ENCODE measurements around the gene CLCF1. TPM values are rescaled to one million over a fixed set of nuclear protein-coding genes. Genes with fewer than 3 reads are reported as not detected.
A peak's percentile ranks its signal among the peaks of the same experiment; 100 is the strongest.

The CLCF1 gene
- total and polyA plus RNA-seq, 10 of the 15 experiments (the other 5 are each of a cell fraction or from before 2014, with no cell fraction given), result 0.16 to 2.1 (median 0.63) TPM; not detected in 1

DNA sequence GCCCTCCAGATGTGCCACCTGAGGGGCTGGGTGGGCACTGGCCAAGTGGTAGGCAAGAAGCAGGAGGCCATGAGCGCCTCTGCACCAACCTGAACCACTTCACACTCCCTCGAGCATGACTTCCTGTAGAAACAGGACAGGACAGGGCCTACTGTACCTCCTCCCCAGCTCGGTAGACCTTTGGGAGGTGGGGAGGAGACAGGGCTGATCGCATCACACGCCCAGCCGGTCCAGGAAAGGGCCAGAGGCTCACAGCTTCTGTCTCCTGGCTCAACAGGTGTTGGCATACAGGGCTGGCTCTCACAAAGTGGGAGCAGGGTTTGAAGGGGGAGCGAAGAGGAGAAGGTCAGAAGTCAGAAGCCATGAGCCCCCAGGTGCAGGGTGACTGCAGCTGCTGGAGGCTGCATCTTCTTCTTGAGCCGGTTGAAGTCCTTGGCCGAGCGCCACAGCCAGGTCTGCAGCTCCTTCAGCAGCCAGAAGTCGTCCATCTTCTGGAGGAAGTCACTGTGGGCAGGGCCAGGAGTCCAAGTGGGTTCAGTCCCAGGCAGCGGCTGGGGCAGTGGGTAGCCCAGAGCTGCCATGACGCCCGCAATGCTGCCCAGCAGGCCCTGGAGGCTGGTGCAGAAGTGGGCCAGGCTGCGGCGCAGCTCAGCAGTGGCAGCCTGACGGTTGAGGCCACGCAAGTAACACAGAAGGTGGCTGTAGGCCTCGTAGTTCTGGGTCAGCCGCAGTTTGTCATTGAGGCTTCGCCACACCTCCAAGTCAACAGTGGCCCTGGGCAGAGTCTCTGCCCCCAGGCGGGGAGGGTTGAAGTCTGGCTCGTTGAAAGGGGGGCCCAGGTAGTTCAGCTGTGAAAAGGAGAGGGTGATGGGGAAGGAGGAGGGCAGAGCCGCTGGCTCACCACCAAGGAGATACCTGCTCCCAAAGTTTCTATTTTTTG lies 8.3 kb downstream of the CLCF1 start:
- ChIA-PET POLR2A (interaction anchor here (0.5 kb wide), 1 partner anchor 8 kb away, joined by 3 read pairs; no protein-coding TSS in a partner anchor), RAD21 (ENCODE audit: unreplicated experiment) (interaction anchor here (1.1 to 4.2 kb wide), 2 partner anchors 16 to 17 kb away, joined by 3 to 24 read pairs; no protein-coding TSS in a partner anchor), CTCF (interaction anchor here (0.9 to 26.2 kb wide), 4 partner anchors 8 to 15 kb away, joined by 3 to 1301 read pairs (median 10); partner anchors contain the start of genes CLCF1 and RAD9A), SMC1A (ENCODE audit: uncharacterized antibody, unreplicated experiment) (interaction anchor here (1.3 kb wide), 1 partner anchor 17 kb away, joined by 4 read pairs; no protein-coding TSS in a partner anchor)
- Histone ChIP-seq H3K4me1 (ENCODE audit: control insufficient read depth, insufficient read depth, low read length) (peaks cover 11% of the 10 kb centered on the region), H3K79me2 (ENCODE audit: control insufficient read depth, insufficient read depth, low read length) (no peaks in the 10 kb centered on the region), H3K4me2 (ENCODE audit: control insufficient read depth, insufficient read depth) (no peak overlapping the region), H3K36me3 (ENCODE audit: control insufficient read depth in 2 of 2, insufficient read depth in 2 of 2, low read length in 1 of 2) (no peaks in the 10 kb centered on the region), H2AFZ (ENCODE audit: control insufficient read depth, low read depth, low read length) (no peak overlapping the region), H3K27ac (ENCODE audit: control insufficient read depth, insufficient read depth) (no peak overlapping the region), H4K20me1 (ENCODE audit: control insufficient read depth, insufficient read depth) (peaks cover 5% of the 10 kb centered on the region; the same call in 1 of the 2 replicates), H3K9ac (ENCODE audit: control insufficient read depth, insufficient read depth, low read length) (no peak overlapping the region), H3K27me3 (replicated peaks in 1 of 2; ENCODE audit: control insufficient read depth in 2 of 2, insufficient read depth in 2 of 2, low read length in 1 of 2) (peaks cover 1 to 4% of the 10 kb centered on the region in 2 experiments; a peak in 3 of 4 replicates), H3K9me3 (replicated peaks; ENCODE audit: control insufficient read depth, insufficient read depth, low read length) (no peaks in the 10 kb centered on the region), H3K4me3 (no peak overlapping the region)
- DNase-seq (ENCODE audit: low read depth, low spot score), result no peak
- FAIRE-seq, result no peak
- peak; percentile 11; the same call in 1 of the 3 replicates for ATAC-seq
- in situ Hi-C loops (cut with MboI), result no loop called here
- 61% methylated on average over 24 of the region's 24 CpGs for WGBS (ENCODE audit: insufficient coverage, insufficient replicate concordance, low lambda C conversion rate, missing lambda C conversion rate)
- intact Hi-C loops (cut with micrococcal nuclease; ENCODE audit: unreplicated experiment), result no loop called here
- BruUV-seq (replicated peaks), result no TSS peak
- TF ChIP-seq SREBF1 (IDR thresholded peaks at IDR 0.05; ENCODE audit: low read length) (no peak), NFIC (IDR thresholded peaks at IDR 0.05; ENCODE audit: low read depth, low read length) (no peak), CBX3 (IDR thresholded peaks at IDR 0.05; ENCODE audit: borderline replicate concordance, low read depth) (no peak), POLR2AphosphoS5 (IDR thresholded peaks at IDR 0.05; ENCODE audit: low read length) (no peak)
- TF ChIP-seq, protein P1, sequence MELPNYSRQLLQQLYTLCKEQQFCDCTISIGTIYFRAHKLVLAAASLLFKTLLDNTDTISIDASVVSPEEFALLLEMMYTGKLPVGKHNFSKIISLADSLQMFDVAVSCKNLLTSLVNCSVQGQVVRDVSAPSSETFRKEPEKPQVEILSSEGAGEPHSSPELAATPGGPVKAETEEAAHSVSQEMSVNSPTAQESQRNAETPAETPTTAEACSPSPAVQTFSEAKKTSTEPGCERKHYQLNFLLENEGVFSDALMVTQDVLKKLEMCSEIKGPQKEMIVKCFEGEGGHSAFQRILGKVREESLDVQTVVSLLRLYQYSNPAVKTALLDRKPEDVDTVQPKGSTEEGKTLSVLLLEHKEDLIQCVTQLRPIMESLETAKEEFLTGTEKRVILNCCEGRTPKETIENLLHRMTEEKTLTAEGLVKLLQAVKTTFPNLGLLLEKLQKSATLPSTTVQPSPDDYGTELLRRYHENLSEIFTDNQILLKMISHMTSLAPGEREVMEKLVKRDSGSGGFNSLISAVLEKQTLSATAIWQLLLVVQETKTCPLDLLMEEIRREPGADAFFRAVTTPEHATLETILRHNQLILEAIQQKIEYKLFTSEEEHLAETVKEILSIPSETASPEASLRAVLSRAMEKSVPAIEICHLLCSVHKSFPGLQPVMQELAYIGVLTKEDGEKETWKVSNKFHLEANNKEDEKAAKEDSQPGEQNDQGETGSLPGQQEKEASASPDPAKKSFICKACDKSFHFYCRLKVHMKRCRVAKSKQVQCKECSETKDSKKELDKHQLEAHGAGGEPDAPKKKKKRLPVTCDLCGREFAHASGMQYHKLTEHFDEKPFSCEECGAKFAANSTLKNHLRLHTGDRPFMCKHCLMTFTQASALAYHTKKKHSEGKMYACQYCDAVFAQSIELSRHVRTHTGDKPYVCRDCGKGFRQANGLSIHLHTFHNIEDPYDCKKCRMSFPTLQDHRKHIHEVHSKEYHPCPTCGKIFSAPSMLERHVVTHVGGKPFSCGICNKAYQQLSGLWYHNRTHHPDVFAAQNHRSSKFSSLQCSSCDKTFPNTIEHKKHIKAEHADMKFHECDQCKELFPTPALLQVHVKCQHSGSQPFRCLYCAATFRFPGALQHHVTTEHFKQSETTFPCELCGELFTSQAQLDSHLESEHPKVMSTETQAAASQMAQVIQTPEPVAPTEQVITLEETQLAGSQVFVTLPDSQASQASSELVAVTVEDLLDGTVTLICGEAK (IDR thresholded peaks at IDR 0.05; ENCODE audit: borderline replicate concordance), result no peak
